Activated CD4-positive, CD25-positive, alpha-beta regulatory T cell treated with anti-CD3 and anti-CD28 coated beads, Interleukin-2, amount 50 U/mL, for 16 hours (primary cell): ENCODE results near the gene CTBP2.
"Not testable (repeated sequence)": the region's sequence is repeated elsewhere in the genome, so short reads cannot be mapped to it uniquely, and the experiment has no call there.

Experiments
- DNase-seq: peaks from one replicate; pipeline ENCODE4 v3.0.0-alpha.2; 2020; ENCODE audit warnings: low read depth, low spot score

Gene CTBP2

DNA sequence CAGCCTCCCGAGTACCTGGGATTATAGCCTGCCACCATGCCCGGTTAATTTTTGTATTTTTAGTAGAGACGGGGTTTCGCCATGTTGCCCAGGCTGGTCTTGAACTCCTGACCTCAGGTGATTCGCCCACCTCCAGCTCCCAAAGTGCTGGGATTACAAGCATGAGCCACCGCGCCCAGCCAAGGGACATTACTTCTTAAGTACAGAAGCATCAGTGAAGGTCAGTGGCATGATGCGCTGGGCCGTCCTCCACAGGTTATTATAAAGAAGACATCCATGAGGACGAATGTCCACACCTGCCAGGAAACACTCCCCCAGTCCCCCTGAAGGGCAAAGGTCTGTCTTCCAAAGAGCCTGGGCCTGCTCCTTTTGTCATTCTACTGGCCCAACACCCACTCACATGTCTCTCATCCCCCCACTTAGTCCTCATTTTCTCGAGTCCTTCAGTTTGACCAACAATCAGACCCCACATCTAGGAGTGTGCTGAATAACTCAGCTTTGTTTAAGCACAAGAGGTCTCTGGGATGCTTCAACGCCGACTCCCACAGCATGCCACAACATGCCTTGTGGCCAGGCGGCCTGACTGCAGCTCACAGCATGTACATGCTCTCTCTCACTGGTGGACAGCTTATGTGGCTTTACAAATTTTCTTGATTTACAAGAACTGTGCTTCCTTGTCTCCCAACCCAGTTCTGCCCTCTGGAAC is 73.0 kb downstream of the CTBP2 start:
- no peak for DNase-seq

DNA sequence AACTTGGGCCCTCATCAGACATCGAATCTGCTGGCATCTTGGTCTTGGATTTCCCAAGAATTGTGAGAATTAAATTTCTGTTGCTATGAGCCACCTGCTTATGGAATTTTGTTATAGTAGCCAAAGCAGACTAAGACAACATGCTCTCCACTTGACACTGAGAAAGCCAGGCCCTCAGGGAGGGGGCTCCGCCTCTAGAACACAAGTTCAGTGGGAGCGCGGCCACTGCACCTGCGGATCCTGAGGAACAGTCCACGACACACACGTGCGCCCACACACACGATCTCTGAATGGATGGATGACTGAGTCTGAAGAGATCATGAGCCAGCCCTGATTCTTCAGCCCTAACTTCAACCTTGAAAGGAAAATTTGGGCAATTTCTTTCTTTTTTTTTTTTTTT is 73.7 kb downstream of the CTBP2 start:
- DNase-seq = no peak

DNA sequence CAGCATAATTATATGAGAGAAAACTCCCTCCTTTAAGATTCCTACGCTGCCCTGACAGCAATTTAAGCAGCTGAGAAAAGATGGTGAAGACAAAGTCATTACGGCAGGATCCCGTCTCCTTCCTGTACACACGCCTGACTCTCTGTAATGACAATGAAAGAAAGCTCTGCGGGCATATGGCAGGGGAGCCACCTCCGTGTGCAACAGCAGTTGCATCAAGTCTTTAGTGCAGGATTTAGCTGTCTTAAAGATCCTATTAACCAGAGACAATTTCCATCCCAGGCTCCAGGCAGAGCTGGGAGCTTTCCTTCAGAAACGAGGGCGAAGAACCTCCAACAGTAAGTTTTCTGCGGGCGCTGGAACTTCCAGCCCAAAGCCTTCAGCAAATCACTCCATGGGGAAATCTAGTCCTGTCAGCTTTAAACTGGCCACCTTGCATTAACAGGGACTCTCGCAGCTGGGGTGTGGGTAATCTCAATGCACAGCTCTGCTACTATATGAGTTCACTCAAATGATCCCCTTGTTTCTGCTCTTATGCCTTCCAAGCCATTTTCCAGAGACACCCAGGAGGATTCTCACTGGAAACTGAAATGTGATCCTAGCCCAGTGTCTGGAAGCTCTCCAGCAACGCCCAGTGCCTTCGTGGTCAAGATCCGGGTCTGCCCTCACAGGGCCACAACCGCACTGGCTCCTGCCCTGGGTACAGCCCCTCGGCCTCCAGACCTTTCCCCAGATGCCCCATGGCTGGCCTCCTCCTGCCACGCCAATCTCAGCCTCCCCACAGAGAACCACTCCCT is 74.9 kb downstream of the CTBP2 start:
- DNase-seq = no peak

DNA sequence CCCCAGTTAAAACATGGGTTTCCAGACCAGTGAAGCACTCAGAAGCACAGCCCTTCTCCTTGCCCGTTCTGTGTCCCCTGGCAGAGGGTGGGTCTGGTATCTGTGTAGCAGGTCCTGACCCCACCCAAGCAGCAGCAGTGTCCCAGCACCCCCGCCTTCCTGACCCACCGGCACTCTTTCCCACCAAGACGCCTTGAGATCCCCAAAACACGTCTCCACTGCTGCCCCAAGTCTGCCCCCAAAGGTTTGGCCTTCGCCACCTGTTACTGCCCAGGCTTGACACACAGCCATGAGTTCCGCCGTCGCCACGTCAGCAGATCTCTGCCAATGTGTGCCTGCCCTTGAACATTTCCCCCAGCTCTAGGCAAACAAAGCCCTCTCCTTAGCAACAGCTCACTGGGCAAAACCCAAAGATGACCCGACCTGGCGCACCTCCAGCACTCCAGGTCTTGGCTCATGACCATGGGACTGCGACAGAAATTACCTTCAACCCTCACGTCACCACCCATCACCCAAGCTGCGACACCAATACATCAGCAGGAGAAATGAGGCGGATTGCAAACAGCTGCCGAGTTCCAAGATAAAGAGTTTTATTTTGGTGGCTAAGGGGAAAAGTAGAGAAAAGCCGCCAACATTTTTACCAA is 75.6 kb downstream of the CTBP2 start:
- DNase-seq = no peak

DNA sequence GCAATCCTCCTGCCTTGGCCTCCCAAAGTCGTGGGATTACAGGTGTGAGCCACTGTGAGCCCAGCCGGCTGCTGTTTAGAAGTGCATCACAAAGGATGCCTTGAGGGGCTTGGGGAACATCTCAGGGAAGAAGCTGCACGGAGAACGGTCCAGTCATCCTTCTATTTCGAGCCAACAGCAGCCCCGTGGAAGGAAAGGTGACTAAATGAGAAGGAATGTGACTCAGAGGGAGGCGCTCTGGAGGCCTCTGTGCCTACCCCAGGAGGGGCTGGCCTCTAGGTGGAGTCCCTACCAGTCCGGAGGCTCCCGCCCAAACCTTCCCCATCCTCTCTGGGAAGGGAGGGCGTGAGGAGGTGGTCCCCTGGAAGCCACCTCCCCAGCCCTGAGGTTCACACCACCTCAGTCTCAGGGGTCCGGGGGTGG is 76.2 kb downstream of the CTBP2 start:
- no peak for DNase-seq

DNA sequence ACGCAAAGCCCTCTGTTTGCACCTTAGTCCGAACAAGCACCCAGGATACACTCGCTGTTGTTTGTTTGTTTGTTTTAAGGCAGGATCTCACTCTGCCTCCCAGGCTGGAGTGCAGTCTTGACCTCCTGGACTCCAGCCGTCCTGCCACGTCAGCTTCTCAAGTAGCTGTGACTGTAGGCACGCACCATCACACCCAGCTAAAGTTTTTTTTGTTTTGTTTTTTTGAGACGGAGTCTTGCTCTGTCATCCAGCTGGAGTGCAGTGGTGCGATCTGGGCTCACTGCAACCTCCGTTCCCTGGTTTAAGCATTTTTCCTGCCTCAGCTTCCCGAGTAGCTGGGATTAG is 76.8 kb downstream of the CTBP2 start:
- DNase-seq = no peak

DNA sequence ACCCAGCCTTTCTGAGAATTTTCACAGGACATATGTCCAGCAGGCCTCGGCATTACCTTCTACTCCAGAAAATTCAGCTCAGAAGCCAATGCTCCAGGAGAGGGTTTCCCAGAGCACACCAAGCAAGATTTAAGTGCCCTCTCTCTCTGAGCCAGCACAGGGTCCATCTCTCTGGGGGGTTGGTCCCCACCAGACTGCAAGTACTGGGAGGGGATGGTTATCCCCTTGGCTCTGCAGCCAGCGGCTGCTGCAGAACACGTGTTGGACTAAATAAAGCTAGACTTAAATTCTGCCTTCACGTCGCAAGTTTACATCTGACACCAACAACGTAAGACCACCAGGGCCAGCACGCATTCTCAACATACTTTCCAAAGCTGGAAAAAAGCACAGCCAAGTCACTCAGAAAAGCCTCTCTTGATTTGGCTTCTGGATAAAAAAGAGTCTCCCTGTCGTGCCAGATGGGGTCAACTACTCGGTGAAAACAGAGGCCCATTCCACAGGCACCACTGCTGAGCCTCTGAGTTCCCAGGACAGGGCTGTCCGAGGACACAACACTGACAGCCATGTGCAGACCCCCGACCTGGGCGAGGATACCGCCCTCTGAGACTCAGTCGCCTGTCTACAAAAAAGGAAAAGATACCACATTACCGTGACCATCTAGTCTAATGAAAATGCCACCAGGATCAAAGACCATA is 77.3 kb downstream of the CTBP2 start:
- no peak for DNase-seq

DNA sequence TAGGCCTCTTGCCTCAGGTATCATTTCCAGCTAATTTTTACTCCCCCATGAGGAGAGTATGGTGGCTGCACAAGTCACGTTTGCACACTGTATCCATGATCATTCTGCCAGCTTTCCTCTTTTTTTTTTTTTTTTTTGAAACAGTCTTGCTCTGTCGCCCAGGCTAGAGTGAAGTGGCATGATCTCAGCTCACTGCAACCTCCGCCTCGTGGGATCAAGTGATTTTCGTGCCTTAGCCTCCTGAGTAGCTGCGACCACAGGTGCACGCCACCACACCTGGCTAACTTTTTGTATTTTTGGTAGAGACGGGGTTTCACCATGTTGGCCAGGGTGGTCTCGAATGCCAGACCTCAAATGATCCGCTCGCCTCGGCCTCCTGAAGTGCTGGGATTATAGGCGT is 77.9 kb downstream of the CTBP2 start:
- DNase-seq = not testable (repeated sequence)

DNA sequence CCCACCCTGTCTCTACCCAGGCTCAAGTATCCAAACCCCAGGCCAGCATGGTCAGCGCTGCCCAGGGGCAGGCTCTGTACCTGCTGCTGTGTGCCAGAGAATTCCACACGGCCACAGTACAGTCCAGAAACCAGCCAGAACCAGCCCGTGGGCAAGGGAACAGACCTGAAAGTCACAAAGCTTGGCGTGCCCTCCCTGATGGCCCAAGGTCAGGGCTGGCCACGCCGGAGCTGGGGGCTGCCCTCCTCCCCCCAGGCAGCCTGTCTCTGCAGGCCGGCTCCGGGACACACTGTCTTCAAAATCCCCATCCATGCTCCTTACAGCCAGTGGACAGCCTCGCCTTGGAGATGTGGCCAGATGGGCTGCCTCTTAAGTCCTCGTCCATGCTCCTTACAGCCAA is 78.4 kb downstream of the CTBP2 start:
- DNase-seq = no peak

DNA sequence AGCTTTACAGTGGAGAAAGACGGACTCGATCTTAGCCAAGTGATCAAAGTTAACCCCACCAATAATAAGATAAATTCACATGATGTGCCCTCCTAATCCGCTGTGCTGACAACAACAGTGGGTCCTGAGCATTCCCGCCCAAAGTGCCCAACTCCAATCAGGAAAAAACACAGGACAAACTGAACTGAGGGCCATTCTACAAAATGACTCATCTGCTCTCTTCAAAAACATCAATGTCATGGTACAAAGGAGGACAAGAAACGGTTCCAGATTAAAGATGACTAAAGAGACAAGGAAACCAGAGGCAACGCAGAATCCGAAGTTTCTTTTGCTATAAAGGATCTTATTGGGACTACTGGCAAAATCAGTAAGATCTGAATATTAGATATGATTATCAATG is 79.4 kb downstream of the CTBP2 start:
- no peak for DNase-seq

DNA sequence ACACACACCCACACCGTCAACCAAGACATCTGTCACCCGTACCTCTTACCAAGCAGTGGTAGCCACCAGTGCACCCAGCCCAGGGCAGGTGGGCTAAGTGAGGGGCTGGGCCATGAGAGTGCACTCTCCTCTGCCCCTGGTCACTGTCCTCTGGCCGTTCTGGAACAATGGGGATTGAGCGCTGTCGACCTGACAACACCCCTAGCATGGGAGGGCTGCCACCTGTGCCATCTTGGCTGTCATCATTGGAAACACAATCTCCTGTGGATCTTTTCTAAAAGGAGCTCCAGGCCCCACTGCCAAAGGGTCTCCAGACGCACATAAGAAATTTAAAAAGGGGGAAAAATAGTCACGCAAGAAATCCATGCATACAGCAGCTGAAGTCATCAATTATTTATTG is 80.1 kb downstream of the CTBP2 start:
- DNase-seq = no peak

DNA sequence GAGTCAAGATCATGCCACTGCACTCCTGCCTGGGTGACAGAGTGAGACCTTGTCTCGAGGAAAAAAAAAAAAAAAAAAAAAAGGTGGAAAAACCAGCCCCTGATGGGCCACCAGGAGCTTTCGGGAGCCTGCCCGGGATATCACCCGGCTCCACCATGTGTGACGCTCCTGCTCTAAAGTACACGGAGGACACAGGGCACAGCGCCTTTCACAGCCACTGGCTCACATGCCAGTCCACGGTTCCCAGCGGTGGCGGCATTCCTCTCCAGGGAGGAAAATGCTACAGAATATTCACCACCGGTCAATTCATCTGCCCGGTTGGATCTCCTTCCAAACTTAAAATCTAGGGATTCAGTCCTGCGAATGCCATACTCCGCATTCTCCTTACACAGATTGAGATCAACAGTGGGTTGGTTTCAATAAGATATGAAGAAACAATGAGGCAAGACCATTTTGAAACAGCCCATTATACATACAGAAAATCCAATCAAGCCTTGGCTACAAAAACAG is 81.2 kb downstream of the CTBP2 start:
- no peak for DNase-seq

DNA sequence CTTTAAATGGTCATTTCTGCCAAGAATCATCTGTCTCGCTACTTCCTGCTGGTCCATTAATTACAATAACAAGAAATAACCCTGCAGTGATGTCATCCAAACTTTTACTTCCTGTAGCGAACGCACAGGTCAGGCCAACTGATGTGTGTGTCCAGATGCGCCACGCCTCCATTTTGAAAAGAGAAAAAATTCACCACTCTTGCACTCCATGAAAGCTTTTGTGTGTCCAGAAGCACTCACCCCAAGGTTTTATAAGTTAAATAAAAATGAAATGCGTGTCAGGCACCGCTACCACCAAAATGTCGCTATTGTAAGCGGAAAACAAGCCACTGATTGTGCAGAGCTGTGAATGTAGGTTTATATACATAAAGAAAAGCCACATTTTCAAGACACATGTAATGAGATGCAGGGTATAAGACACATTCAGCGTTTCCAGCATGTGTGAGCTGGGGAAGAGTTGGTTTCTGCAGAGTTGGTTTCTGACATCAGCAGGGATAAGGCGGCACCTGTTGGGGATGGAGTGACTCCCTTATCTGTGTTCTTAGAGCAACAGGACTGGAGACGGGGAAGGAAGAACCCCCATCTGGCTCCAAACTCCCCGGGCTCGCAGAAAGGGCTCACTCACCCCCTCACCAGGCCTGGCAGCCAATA is 83.3 kb downstream of the CTBP2 start:
- no peak for DNase-seq

DNA sequence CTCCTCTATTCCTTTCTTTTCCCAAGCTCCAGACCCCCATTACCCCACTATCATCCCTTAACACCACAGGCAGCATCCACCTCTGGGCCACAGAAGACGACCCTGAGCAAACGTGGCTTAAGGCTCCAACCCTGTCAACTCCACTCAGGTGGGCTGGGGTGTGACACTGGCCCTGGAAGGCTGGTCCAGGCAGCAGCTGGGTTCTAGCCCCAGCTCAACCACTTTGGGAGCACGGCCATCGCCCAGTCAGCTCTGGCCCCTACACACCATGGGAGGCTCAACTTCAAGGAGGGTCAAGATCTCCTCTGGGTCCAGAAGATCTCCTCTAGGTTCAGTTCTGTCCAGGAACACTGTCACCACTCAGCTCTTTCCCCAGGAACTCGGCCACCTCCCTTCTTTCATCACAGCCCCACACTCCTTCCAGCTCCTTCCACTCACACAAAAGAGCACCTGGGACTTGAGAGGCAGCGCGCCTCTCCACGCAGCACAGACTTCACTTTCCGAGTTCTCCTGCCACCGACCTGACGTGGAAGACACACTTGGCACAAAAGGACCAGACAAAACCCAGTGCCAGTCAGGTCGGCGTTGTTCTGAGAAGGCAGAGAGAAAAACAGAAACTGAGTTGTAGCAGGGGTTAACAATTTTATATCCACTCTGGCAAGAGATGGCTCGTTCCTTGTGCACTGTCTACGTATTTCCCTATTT is 84.1 kb downstream of the CTBP2 start:
- DNase-seq = no peak

DNA sequence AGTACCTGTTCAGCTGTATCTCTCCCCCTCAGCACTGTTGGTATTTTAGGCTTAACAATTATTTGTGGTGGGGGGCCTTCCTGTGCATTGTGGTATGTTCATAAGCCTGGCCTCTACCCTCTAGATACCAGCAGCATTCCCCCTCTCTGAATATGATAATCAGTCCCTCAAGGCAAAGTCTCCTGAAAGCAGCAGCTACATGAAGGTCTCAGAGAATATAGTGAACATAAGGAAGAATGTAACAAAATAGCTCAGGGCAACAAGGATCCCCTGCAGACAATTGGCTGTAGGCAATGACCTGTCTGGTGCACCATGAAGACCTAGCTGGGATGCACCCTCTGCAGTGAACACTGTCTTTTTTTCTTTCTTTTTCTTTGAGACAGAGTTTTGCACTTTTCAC is 86.4 kb downstream of the CTBP2 start:
- DNase-seq = no peak

DNA sequence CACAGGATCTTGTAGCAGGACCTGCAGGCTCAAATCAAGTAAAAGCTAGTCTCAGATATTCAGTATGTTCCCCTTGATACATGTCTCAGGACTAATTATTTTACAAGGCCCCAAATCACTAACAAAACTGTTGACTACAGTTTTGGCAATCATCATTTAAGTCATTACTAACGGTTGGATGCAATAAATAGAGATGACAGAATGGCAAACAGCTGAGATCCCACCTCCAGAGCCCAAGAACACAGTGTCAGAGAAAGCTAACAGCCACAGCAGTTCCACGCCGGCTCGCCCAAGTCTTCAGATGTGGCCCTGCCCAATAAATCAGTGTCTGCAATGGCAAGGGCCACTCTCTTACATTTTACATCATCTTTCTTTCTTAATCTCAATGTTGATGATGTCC is 87.6 kb downstream of the CTBP2 start:
- DNase-seq = no peak

DNA sequence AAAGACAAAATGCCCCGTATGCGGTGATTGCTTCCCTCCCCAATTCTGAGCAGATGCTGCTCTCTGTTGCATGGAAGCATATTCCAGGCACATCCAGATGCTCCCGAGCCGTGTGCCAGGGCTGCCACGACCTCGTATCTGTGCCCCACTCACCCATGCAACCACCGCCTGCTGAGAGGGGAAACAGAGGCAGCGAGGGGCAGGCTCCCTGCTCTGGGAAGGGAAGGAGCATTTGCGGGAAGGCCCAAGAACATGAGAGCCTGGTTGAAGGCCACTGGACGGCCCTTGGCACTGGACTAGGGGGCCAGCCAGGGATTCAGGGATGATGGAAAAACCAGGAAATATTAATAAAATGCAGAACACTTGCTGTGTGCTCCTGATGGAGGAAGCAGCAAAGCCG is 89.4 kb downstream of the CTBP2 start:
- no peak for DNase-seq

DNA sequence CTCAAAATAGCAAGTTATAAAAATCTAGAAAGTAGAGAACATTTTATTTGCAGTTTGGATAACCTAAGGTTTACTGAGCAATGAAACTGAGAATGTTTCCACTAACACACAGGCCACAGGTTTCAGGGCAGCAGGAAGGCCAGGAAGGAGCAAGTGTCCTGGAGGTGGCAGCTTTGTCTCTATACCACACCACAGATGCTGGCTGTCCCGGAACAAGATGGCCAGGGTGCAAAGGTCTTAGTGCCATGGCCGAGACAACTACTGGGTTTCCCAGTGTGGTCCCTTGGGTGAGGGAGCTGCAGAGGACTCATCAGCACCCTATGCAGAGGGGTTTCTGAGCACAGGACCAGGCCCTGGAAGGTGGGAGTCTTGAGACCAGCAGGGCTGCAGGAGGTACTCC is 92.0 kb downstream of the CTBP2 start:
- DNase-seq = no peak

DNA sequence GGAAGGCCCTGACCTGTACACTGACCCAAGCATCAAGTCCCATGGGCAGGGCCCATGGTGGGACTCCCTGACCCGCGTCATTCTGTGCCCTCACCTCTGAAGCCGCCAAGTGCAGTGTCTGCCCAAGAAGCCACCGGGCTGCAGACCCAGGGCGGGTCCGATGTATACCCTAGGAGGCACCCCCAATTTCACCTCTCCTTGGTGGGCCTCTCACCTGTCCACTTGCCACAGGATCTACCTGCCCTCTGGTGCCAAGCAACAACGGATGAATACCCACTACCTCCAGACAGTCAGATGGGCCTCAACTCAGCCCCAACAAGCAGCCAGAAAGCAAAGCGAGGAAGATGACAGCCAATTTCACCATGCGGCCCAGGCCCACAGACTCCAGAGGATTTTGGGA is 92.6 kb downstream of the CTBP2 start:
- no peak for DNase-seq

DNA sequence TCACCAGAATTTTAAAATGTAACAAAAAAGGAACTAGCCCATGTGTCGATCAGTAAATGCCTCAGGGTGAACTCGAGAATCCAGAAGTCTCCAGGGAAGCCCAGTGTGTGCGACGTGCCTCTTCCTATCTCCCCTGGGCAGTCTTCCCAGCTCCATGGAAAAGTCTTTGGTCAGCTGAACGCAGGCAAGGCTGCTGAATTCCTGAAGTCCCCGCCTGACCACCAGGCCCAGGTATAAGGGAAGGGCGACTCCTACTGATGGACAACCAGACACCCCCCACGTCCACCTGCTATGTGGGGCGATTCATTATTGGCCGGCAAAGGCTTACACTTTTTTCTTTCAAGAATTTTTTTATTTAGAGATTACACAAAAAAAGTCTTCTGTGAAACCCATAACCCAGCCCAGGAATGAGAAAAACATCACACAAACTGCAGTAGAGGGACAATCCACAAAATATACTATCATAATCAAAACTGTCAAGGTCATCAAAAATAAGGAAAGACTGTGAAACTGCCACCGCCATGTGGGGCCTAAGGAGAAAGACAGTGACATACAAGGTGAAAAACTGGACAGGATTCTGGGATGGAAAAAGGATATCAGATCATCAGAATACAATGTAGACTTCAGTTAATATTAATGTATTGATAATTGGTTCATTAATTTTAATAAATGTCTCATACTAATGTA is 93.5 kb downstream of the CTBP2 start:
- no peak for DNase-seq
